Measurements from ENCODE around the gene EXOSC7. TPM values are rescaled to one million over a fixed set of nuclear protein-coding genes. Genes with fewer than 3 reads are reported as not detected.

The EXOSC7 gene
- total and polyA plus RNA-seq, 7 donors: 16.2 to 44.3 (median 30.3) TPM

DNA sequence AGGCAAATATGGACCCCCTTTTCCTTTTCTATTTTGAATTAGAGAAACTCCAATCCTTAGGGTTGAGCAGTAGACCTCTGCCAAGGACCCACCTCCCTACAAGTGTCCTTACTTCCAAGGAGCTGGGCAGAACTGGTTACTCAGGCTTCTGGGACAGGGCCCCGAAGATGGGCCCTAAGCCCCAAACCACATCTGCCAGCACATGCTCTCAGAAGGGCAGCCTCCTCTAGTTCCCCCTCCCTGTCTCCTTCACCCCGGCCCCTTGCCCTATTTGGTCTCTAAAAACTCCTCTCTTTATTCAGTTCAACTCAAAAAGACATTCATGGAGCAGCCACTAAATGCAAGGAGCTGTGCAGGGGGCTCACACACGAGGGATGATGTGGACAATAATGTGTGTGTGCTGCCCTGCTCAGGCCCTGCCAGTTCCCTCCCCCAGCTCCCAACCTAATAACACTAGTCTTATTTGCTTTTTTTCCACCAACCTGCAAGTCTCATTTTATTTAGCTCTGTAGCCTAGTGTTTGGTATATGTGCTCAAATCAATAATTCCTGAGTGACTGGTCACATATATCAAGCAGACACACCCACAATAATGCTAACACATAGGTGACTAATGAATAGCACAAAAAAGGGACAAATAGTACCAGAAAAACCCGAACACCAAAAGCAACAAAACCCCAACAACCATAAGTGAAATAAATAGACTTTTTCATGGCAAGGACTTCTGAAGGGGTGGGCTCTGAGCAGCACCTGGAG is 12.3 kb upstream of the EXOSC7 start:
- Histone ChIP-seq H3K36me3 (peaks cover 0 to 6% (median 3%) of the 10 kb centered on the region in 4 donors), H3K4me1 (peaks cover 0 to 4% (median 0%) of the 10 kb centered on the region in 4 donors), H3K27ac (no peak overlapping the region), H3K27me3 (no peaks in the 10 kb centered on the region), H3K9me3 (no peaks in the 10 kb centered on the region), H3K4me3 (no peak overlapping the region)
- intact Hi-C loops (cut with DNase I): no loop called here
- WGBS, 2 donors: 84 to 85% methylated on average over 4 of the region's 4 CpGs
- TF ChIP-seq POLR2A (IDR thresholded peaks at IDR 0.05) (no peak), EP300 (IDR thresholded peaks at IDR 0.05) (no peak), POLR2AphosphoS5 (IDR thresholded peaks at IDR 0.05) (no peak), CTCF (IDR thresholded peaks at IDR 0.05) (no peak)
- no peak for DNase-seq

- no peak overlapping the region for H3K4me3 ChIP-seq
- intact Hi-C loops (cut with DNase I): no loop called here
Measured at GRCh38 chr3:44965165-44965564, 10.9 kb upstream of the EXOSC7 start.

DNA sequence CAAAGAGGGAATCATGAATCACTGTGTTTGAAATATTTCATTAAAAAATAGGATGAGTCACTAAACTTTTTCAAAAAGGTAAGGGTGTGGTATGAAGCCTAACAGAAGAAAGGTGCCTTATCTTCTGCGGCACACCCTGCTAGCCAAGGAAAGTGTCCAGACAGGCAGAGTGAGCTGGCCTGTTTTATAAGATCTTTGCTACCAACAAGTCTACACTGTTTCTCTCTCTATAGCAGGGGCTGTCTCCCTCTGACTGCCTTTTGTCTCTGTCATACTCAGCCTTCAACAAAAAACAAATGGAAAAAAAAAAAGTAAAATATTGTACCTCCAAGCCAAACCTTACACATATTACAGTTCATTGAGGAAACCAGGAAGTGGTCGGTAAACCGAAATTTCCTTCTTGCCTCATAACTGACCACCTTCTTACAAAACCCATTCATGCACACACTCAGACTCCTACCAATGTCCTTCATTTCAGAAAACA is 9.2 kb upstream of the EXOSC7 start:
- no peak for DNase-seq
- TF ChIP-seq POLR2A (IDR thresholded peaks at IDR 0.05) (no peak), EP300 (IDR thresholded peaks at IDR 0.05) (no peak), POLR2AphosphoS5 (IDR thresholded peaks at IDR 0.05) (no peak), CTCF (IDR thresholded peaks at IDR 0.05) (no peak)
- Histone ChIP-seq H3K27ac (no peak overlapping the region), H3K36me3 (peaks cover 0 to 2% (median 0%) of the 10 kb centered on the region in 4 donors), H3K27me3 (no peaks in the 10 kb centered on the region), H3K9me3 (no peaks in the 10 kb centered on the region), H3K4me1 (peaks cover 0 to 4% (median 0%) of the 10 kb centered on the region in 4 donors), H3K4me3 (no peak overlapping the region)
- intact Hi-C loops (cut with DNase I): no loop called here
- WGBS, 2 donors: 13 to 37% methylated on average over 3 of the region's 3 CpGs

More at GRCh38 chr3:44965165-44965564, 10.9 kb upstream of the EXOSC7 start:
- H3K9me3 ChIP-seq: no peaks in the 10 kb centered on the region
- H3K36me3 ChIP-seq: peaks cover 0 to 2% (median 0%) of the 10 kb centered on the region in 4 donors
- peaks cover 0 to 4% (median 0%) of the 10 kb centered on the region in 4 donors for H3K4me1 ChIP-seq
- no peaks in the 10 kb centered on the region for H3K27me3 ChIP-seq
- no peak for TF ChIP-seq CTCF (IDR thresholded peaks at IDR 0.05)
- no peak for TF ChIP-seq POLR2AphosphoS5 (IDR thresholded peaks at IDR 0.05)
- TF ChIP-seq POLR2A (IDR thresholded peaks at IDR 0.05): no peak
- no peak for TF ChIP-seq EP300 (IDR thresholded peaks at IDR 0.05)
- no peak overlapping the region for H3K27ac ChIP-seq
- WGBS, 2 donors: 90 to 94% methylated on average over 3 of the region's 3 CpGs
- DNase-seq: no peak

- H3K4me3 ChIP-seq: no peak overlapping the region
- DNase-seq: no peak
- H3K36me3 ChIP-seq: peaks cover 0 to 2% (median 0%) of the 10 kb centered on the region in 4 donors
- no peaks in the 10 kb centered on the region for H3K9me3 ChIP-seq
- H3K4me1 ChIP-seq: peaks cover 0 to 4% (median 0%) of the 10 kb centered on the region in 4 donors
- 95 to 97% methylated on average over 6 of the region's 6 CpGs for WGBS, 2 donors
- intact Hi-C loops (cut with DNase I): no loop called here
- H3K27ac ChIP-seq: no peak overlapping the region
- no peak for TF ChIP-seq EP300 (IDR thresholded peaks at IDR 0.05)
- no peak for TF ChIP-seq POLR2AphosphoS5 (IDR thresholded peaks at IDR 0.05)
- no peak for TF ChIP-seq POLR2A (IDR thresholded peaks at IDR 0.05)
- H3K27me3 ChIP-seq: no peaks in the 10 kb centered on the region
Measured at GRCh38 chr3:44968447-44968858, 7.6 kb upstream of the EXOSC7 start.

DNA sequence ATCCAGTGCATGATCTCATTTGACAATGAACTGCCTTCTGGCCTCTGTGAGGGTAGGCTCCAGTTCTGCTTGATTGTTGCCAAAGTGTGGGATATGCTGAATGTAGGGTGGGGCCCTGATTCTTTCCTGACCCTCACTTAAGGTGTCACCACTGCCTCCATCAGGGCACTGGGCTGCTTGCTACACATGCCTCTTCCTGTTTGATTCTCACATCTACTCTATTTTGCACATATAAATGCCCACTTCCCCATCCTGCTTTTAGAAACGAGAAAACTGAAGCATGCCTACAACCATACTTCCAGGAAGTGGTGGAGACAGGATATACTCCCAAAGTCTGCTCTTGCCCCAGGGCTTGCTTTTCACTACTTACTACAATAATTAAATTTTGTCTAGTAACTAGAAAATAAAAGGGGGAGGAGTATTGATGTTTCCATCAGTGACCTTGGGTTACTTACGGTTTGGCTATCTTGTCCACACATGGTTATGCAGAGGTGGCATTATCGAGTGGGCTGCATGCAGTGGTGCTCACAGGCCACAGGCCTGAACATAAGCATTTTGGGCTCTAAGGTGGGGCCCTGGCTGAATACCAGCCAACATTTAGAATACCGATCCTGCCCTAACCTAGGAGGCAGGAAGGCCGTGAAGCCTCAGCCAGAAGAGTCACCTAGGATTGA is 6.8 kb upstream of the EXOSC7 start:
- intact Hi-C loops (cut with DNase I): no loop called here
- 78 to 88% methylated on average over 5 of the region's 5 CpGs for WGBS, 2 donors
- TF ChIP-seq POLR2AphosphoS5 (IDR thresholded peaks at IDR 0.05) (no peak), EP300 (IDR thresholded peaks at IDR 0.05) (no peak), CTCF (IDR thresholded peaks at IDR 0.05) (no peak), POLR2A (IDR thresholded peaks at IDR 0.05) (no peak)
- Histone ChIP-seq H3K27ac (no peak overlapping the region), H3K9me3 (no peaks in the 10 kb centered on the region), H3K4me1 (peaks cover 0 to 5% (median 3%) of the 10 kb centered on the region in 4 donors), H3K27me3 (no peaks in the 10 kb centered on the region), H3K4me3 (no peak overlapping the region), H3K36me3 (peaks cover 0 to 2% (median 0%) of the 10 kb centered on the region in 4 donors)
- no peak for DNase-seq
